Nephron progenitor cell (in vitro differentiated cells): ENCODE results near the gene VWDE.

Experiments
- DNase-seq: peaks from one replicate; pipeline ENCODE4 v3.0.0; 2021
- H3K27ac Mint-ChIP-seq: 2 replicates; pipeline ENCODE4 v1.8.0; 2021; ENCODE audit warnings: mild to moderate bottlenecking, moderate library complexity, mixed read lengths
- H3K27me3 Mint-ChIP-seq: 2 replicates; pipeline ENCODE4 v1.8.0; 2021; ENCODE audit warnings: mild to moderate bottlenecking, low read depth, mixed read lengths; ENCODE audit not compliant: poor library complexity
- H3K36me3 Mint-ChIP-seq: 2 replicates; pipeline ENCODE4 v1.8.0; 2021; ENCODE audit warnings: low read depth, mixed read lengths
- H3K4me1 Mint-ChIP-seq: 2 replicates; pipeline ENCODE4 v1.8.0; 2021; ENCODE audit warnings: mixed read lengths
- H3K4me3 Mint-ChIP-seq: 2 replicates; pipeline ENCODE4 v1.8.0; 2021; ENCODE audit warnings: mild to moderate bottlenecking, moderate library complexity, mixed read lengths
- H3K9me3 Mint-ChIP-seq: 2 replicates; pipeline ENCODE4 v1.8.0; 2021; ENCODE audit warnings: mild to moderate bottlenecking, moderate library complexity, mixed read lengths
- TF ChIP-seq, protein P1 (sequence below): fragments of 200-600 bp; sonication (generic); IDR thresholded peaks from 2 replicates; pipeline ENCODE4 v1.5.0; 2021; ENCODE audit warnings: antibody characterized with exemption

Gene VWDE

DNA sequence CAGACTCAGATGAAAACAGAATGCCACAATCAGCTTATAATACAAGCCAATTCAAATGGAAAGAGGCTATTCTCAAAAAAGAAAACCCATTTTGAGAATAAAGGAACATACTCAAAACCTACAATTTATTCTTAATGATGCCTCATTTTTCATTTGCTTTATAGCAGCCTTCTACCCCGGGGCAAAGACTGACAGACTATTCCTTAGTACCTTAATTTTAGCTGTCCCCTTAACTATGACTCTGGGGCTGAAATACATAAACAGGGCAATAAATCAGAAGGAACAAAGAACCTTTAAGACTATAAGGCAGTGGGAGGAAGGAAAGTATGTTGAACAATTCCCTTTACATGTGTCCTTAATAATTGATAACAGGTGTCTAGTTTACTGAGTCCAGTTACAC is 115.8 kb downstream of the VWDE start:
- TF ChIP-seq, protein P1, sequence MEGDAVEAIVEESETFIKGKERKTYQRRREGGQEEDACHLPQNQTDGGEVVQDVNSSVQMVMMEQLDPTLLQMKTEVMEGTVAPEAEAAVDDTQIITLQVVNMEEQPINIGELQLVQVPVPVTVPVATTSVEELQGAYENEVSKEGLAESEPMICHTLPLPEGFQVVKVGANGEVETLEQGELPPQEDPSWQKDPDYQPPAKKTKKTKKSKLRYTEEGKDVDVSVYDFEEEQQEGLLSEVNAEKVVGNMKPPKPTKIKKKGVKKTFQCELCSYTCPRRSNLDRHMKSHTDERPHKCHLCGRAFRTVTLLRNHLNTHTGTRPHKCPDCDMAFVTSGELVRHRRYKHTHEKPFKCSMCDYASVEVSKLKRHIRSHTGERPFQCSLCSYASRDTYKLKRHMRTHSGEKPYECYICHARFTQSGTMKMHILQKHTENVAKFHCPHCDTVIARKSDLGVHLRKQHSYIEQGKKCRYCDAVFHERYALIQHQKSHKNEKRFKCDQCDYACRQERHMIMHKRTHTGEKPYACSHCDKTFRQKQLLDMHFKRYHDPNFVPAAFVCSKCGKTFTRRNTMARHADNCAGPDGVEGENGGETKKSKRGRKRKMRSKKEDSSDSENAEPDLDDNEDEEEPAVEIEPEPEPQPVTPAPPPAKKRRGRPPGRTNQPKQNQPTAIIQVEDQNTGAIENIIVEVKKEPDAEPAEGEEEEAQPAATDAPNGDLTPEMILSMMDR, result no peak

DNA sequence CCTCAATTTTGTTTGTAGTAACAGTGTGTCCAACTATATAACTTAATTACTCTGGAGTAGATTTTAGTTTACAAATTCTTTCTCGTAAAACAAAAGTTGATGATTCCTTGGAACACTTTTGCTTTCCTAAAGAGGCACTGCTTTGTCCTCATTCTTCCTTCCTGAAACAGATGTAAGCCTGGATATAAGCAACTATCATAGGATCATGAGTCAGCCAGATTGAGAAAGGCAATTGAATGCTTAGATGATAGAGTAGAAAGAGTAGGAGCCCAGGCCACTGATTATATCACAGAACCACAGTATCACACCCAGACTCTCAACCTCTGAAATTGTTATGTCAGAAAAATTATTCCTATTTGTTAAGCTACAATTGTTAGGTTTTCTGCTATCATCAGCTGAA is 122.6 kb downstream of the VWDE start:
- Mint-ChIP-seq H3K4me3 (no peak overlapping the region), H3K27ac (no peak overlapping the region), H3K4me1 (no peaks in the 10 kb centered on the region), H3K9me3 (peaks cover 4% of the 10 kb centered on the region), H3K27me3 (no peaks in the 10 kb centered on the region), H3K36me3 (no peaks in the 10 kb centered on the region)
- DNase-seq, result no peak
- TF ChIP-seq, protein P1, result no peak

More for the DNA sequence above, 115.8 kb downstream of the VWDE start:
- no peak for DNase-seq
- no peaks in the 10 kb centered on the region for H3K36me3 Mint-ChIP-seq
- H3K4me1 Mint-ChIP-seq, result no peaks in the 10 kb centered on the region
- peaks cover 14% of the 10 kb centered on the region for H3K9me3 Mint-ChIP-seq
- no peak overlapping the region for H3K27ac Mint-ChIP-seq
- no peaks in the 10 kb centered on the region for H3K27me3 Mint-ChIP-seq
- no peak overlapping the region for H3K4me3 Mint-ChIP-seq
